Testis (tissue), 3 donors: ENCODE data around the gene FAM50B. TPM values are rescaled to one million over a fixed set of nuclear protein-coding genes. Genes with fewer than 3 reads are reported as not detected.

Experiments used
- DNase-seq: peaks from one replicate; pipeline ENCODE4 v3.0.0-alpha.2; 2019
- H3K27ac ChIP-seq, 2 donors: fragments of 200-600 bp; sonication (generic); one replicate each; pipeline ENCODE4 v1.5.1; 2019
- H3K27me3 ChIP-seq: fragments of 200-600 bp; sonication (generic); one replicate; pipeline ENCODE4 v1.5.1; 2019
- H3K36me3 ChIP-seq: fragments of 200-600 bp; sonication (generic); one replicate; pipeline ENCODE4 v1.5.1; 2017; ENCODE audit warnings: low read depth; ENCODE audit errors: missing control alignments
- H3K4me1 ChIP-seq: fragments of 200-600 bp; sonication (generic); one replicate; pipeline ENCODE4 v1.5.1; 2019
- H3K4me3 ChIP-seq, 2 donors: fragments of 200-600 bp; sonication (generic); one replicate each; pipeline ENCODE4 v1.5.1; 2017 to 2019
- H3K9me3 ChIP-seq: fragments of 200-600 bp; sonication (generic); one replicate; pipeline ENCODE4 v1.5.1; 2017
- POLR2A ChIP-seq: fragments of 450-650 bp; IDR thresholded peaks from one replicate; pipeline ENCODE4 v1.6.1; 2017; ENCODE audit warnings: antibody characterized with exemption, mild to moderate bottlenecking, moderate library complexity
- WGBS, 2 donors: methylation state at CpG; one replicate each; pipeline ENCODE4 v1.1.5; 2018; 5-methylcytosine and 5-hydroxymethylcytosine counted together
- intact Hi-C: fragments of 100-400 bp; cut with DNase I; formaldehyde crosslinking; loops from one replicate; pipeline ENCODE4 v1.15.1; 2023; ENCODE audit warnings: low total_unique reads
- polyA plus RNA-seq: library from polyadenylated mRNA; stranded (reverse); fragments of 350-450 nt; fragmentation: Illumina TruSeq; extraction: RNeasy Lipid Tissue Mini Kit (QIAGEN cat#74804); gene quantifications from one replicate; pipeline ENCODE4 v1.2.3, GENCODE V29; 2014; ENCODE audit warnings: low read depth, low replicate concordance; ENCODE audit not compliant: insufficient read depth
- total RNA-seq, 2 donors: library from RNA; depleted of rRNA; stranded (reverse); fragments of >200 nt; gene quantifications; one replicate each; pipeline ENCODE4 v1.2.3, GENCODE V29; 2016
- TF ChIP-seq, protein P1 (sequence below), 3 experiments: fragments of 450-650 bp in 2 of 3; fragments of 200-600 bp in 1 of 3; sonication (generic) in 1 of 3; IDR thresholded peaks; one replicate each; pipeline ENCODE4 v1.5.1; 2016 to 2019; ENCODE audit warnings: antibody characterized with exemption in 3 of 3, mild to moderate bottlenecking in 2 of 3, moderate library complexity in 1 of 3

FAM50B gene
- total and polyA plus RNA-seq, 3 donors from 2014 or later = 24.5 to 38.6 (median 27.4) TPM

- 91 to 96% methylated on average over 3 of the region's 3 CpGs for WGBS, 2 donors
- TF ChIP-seq POLR2A = no peak
- TF ChIP-seq, protein P1, sequence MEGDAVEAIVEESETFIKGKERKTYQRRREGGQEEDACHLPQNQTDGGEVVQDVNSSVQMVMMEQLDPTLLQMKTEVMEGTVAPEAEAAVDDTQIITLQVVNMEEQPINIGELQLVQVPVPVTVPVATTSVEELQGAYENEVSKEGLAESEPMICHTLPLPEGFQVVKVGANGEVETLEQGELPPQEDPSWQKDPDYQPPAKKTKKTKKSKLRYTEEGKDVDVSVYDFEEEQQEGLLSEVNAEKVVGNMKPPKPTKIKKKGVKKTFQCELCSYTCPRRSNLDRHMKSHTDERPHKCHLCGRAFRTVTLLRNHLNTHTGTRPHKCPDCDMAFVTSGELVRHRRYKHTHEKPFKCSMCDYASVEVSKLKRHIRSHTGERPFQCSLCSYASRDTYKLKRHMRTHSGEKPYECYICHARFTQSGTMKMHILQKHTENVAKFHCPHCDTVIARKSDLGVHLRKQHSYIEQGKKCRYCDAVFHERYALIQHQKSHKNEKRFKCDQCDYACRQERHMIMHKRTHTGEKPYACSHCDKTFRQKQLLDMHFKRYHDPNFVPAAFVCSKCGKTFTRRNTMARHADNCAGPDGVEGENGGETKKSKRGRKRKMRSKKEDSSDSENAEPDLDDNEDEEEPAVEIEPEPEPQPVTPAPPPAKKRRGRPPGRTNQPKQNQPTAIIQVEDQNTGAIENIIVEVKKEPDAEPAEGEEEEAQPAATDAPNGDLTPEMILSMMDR (IDR thresholded peaks at IDR 0.05) = no peak
Measured at GRCh38 chr6:3812596-3812995, 36.6 kb upstream of the FAM50B start.

DNA sequence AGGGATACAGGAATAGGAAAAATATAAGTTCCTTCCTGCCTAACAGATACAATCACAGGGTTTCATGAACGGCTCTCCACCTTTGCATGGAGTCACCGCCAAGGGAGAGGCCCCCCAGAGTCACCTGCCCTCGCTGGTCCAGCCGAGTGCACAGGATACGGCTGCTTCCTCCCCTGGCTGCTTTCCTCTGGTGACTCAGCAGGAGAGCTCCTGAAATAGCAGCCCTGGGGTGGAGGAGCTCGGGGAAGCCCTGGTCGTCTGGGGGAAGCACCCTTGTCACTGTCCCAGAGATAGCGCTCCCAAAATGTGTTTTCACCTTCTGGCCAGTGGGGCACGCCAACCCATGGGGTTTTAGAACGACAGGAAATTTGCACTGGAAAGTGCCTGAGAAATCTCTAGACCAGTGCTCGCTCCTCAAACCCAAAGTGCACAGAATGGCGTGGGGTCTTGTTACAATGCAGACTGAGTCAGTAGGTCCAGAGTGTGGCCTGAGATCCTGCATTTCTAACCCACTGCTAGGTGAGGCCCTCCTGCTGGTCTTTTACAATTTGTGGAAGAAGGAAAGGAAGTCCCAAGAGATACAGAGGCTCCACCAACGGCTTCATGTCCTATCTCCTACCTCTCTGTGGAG, 35.9 kb upstream of the FAM50B start:
- H3K4me3 ChIP-seq = no peak overlapping the region
- H3K4me1 ChIP-seq = peaks cover 11% of the 10 kb centered on the region
- no peak for TF ChIP-seq POLR2A
- TF ChIP-seq, protein P1 (IDR thresholded peaks at IDR 0.05) = no peak
- WGBS, 2 donors = 50 to 69% methylated on average over 12 to 13 of the region's 13 CpGs
- no peaks in the 10 kb centered on the region for H3K27me3 ChIP-seq
- no peaks in the 10 kb centered on the region for H3K9me3 ChIP-seq
- intact Hi-C loops = no loop called here
- H3K36me3 ChIP-seq = no peaks in the 10 kb centered on the region
- no peak for DNase-seq
- no peak overlapping the region for H3K27ac ChIP-seq

More at GRCh38 chr6:3812596-3812995, 36.6 kb upstream of the FAM50B start:
- Histone ChIP-seq H3K36me3 (no peaks in the 10 kb centered on the region), H3K27me3 (no peaks in the 10 kb centered on the region), H3K4me3 (no peak overlapping the region), H3K27ac (no peak overlapping the region), H3K9me3 (no peaks in the 10 kb centered on the region), H3K4me1 (peaks cover 11% of the 10 kb centered on the region)
- DNase-seq = no peak
- intact Hi-C loops = no loop called here

GRCh38 chr6:3813918-3814317, 35.3 kb upstream of the FAM50B start:
- Histone ChIP-seq H3K27me3 (no peaks in the 10 kb centered on the region), H3K4me3 (no peak overlapping the region), H3K27ac (no peak overlapping the region), H3K4me1 (peaks cover 7% of the 10 kb centered on the region), H3K9me3 (no peaks in the 10 kb centered on the region), H3K36me3 (no peaks in the 10 kb centered on the region)
- no peak for DNase-seq
- intact Hi-C loops = no loop called here
- no peak for TF ChIP-seq POLR2A
- TF ChIP-seq, protein P1 (IDR thresholded peaks at IDR 0.05) = no peak
- WGBS, 2 donors = 90 to 96% methylated on average over 15 of the region's 15 CpGs

DNA sequence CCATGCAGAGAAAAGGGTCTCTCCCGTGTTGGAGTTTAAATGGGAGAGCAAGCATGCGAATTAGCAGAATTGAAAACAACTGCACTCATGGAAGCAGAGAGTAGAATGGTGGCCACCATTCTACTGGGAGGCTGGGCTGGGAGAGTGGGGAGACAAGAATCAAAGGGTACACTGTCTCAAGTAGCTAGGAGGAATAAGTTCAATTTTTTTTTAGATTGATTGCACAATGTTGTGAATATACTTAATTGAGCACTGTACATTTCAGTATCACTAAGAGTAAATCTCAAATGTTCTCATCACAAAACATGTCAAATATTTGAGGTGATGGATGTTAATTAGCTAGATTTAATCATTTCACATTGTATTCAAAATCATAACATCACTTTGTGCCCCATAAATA, 34.6 kb upstream of the FAM50B start:
- Histone ChIP-seq H3K4me3 (no peak overlapping the region), H3K9me3 (no peaks in the 10 kb centered on the region), H3K27ac (no peak overlapping the region), H3K27me3 (no peaks in the 10 kb centered on the region), H3K36me3 (no peaks in the 10 kb centered on the region), H3K4me1 (peaks cover 5% of the 10 kb centered on the region)
- DNase-seq = no peak
- no peak for TF ChIP-seq POLR2A
- TF ChIP-seq, protein P1 (IDR thresholded peaks at IDR 0.05) = no peak
- intact Hi-C loops = no loop called here
- WGBS, 2 donors = 84 to 92% methylated on average over 2 of the region's 2 CpGs

DNA sequence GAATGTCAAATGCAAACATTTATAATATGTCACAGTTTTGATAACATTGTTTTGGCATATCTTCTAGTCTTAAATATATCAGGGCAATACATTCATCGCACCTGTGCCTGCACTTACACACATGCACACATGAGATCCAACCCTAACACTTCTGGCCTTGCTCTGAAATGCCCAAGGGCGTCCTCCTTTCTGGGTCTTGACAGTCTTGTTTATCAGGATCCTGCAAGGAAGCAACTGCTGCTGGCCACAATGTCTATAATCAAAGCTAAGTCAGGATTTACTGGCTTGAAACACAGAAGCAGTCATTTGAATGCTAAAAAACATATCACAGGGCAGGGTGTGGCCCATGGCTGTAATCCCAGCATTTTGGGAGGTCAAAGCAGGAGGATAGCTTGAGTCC, 32.9 kb upstream of the FAM50B start:
- TF ChIP-seq, protein P1 (IDR thresholded peaks at IDR 0.05) = no peak
- TF ChIP-seq POLR2A = no peak
- Histone ChIP-seq H3K4me3 (no peak overlapping the region), H3K27ac (no peak overlapping the region), H3K36me3 (no peaks in the 10 kb centered on the region), H3K4me1 (peaks cover 4% of the 10 kb centered on the region), H3K9me3 (no peaks in the 10 kb centered on the region), H3K27me3 (no peaks in the 10 kb centered on the region)
- 80 to 100% methylated on average over 2 of the region's 2 CpGs for WGBS, 2 donors
- no peak for DNase-seq
- intact Hi-C loops = no loop called here
